Dendritic cell treated with granulocyte-macrophage colony-stimulating factor and Interleukin-4, amounts not matched to agents 40 ng/mL and 50 ng/mL, for 4 days (primary cell): Measurements from ENCODE around the gene GRAP2.

Source experiments
- H3K27ac Mint-ChIP-seq: one replicate; pipeline ENCODE4 v1.8.0; 2022; ENCODE audit warnings: mild to moderate bottlenecking, mixed read lengths
- H3K27me3 Mint-ChIP-seq: one replicate; pipeline ENCODE4 v1.8.0; 2022; ENCODE audit warnings: mild to moderate bottlenecking, mixed read lengths
- H3K36me3 Mint-ChIP-seq: one replicate; pipeline ENCODE4 v1.8.0; 2022; ENCODE audit warnings: low read depth, mixed read lengths
- H3K4me1 Mint-ChIP-seq: one replicate; pipeline ENCODE4 v1.8.0; 2022; ENCODE audit warnings: low read depth, mixed read lengths
- H3K4me3 Mint-ChIP-seq: one replicate; pipeline ENCODE4 v1.8.0; 2022; ENCODE audit warnings: mild to moderate bottlenecking, moderate library complexity, mixed read lengths
- H3K9me3 Mint-ChIP-seq: one replicate; pipeline ENCODE4 v1.8.0; 2022; ENCODE audit warnings: mixed read lengths
- intact Hi-C: fragments of 100-400 bp; cut with micrococcal nuclease; formaldehyde crosslinking; loops from one replicate; pipeline ENCODE4 v1.15.0; 2022

Gene GRAP2

DNA sequence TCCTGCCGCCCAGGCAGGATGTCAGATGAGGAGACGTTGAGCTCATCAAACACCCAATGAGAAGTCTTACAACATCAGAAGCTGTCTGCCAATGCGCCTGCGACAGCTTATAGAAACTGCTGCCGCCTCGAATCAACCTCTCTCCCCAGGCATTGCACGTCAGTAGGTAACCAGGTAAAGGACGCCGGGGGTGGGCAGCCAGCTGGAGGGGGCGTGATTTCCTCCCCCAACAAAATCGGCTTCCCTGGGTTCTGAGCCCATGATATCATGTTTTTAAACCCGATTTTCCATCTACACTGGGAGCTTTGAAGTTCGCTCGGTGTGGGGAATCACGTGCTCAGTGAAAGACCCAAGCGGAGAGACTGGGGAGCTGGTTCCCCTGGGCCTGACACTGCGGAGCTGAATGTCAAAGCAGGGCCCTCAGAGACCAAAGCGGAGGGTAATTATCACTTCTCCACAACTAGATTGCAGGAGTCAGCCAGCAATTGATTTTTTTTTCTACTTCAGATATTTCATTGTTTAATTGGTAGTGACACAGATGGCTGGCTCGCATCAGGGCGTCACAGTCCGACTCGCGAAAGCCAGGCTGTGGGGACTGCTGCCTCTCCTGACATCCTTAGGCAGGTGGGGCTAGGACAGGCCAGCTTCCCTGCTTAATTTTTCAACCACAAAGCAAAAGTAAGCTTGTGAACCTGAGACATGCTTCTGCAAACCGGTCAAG, 109.2 kb downstream of the GRAP2 start:
- H3K9me3 Mint-ChIP-seq = no peaks in the 10 kb centered on the region
- H3K4me1 Mint-ChIP-seq = peaks cover 40% of the 10 kb centered on the region
- no peak overlapping the region for H3K27ac Mint-ChIP-seq
- peaks cover 58% of the 10 kb centered on the region for H3K27me3 Mint-ChIP-seq
- H3K4me3 Mint-ChIP-seq = no peak overlapping the region
- H3K36me3 Mint-ChIP-seq = no peaks in the 10 kb centered on the region
- intact Hi-C loops = loop anchor here (10.0 kb wide), 1 partner anchor 65 kb away; no protein-coding TSS in a partner anchor

DNA sequence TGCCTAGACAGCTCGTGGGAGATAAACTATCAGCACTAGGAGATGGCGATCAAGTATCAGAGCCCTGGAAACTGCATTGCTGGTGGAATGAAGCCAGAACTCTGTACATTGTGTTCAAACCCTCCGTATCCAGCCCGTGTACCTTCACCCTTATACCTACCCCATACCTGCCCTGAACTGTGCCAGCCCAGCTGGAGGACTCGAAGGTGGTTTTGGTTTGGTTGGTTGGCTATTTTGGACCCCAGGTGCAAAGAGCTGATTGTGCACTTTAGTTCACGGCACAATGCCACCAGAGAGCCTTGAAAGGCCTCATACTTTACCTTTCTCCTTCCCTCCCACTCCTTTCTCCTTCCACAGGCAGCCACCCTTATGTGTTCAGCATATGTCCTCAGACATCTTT, 109.9 kb downstream of the GRAP2 start:
- H3K27ac Mint-ChIP-seq = no peak overlapping the region
- no peak overlapping the region for H3K4me3 Mint-ChIP-seq
- H3K27me3 Mint-ChIP-seq = peaks cover 57% of the 10 kb centered on the region
- no peaks in the 10 kb centered on the region for H3K36me3 Mint-ChIP-seq
- intact Hi-C loops = no loop called here
- peaks cover 40% of the 10 kb centered on the region for H3K4me1 Mint-ChIP-seq
- H3K9me3 Mint-ChIP-seq = no peaks in the 10 kb centered on the region

DNA sequence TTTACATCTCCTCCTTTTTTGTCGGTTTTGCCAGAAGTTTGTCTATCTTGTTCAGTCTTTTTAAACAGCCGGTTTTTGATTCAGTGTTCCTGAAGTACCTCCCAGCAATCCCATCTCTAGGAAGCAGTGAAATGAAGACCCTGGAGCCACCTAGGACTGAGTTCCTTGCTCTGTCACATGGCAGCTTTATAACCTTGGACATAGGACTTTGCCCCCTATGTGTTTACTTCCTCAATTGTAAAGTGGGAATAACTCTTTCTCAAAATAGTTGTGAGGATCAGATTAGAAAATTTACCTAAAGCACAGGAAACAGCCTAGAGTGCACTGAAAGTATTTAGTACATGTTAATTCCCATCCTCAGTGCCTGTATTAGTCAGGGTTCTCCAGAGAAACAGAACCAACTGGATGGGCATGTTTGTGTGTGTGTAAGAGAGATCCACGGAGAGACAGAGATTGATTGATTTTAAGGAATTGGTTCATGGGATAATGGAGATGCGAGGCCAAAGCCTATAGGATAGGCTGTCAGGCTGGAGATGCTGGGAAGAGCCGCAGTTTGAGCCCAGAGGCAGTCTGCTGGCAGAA, 113.9 kb downstream of the GRAP2 start:
- Mint-ChIP-seq H3K36me3 (no peaks in the 10 kb centered on the region), H3K4me3 (no peak overlapping the region), H3K4me1 (peaks cover 6% of the 10 kb centered on the region), H3K9me3 (no peaks in the 10 kb centered on the region), H3K27me3 (peaks cover 36% of the 10 kb centered on the region), H3K27ac (no peak overlapping the region)
- intact Hi-C loops = no loop called here

DNA sequence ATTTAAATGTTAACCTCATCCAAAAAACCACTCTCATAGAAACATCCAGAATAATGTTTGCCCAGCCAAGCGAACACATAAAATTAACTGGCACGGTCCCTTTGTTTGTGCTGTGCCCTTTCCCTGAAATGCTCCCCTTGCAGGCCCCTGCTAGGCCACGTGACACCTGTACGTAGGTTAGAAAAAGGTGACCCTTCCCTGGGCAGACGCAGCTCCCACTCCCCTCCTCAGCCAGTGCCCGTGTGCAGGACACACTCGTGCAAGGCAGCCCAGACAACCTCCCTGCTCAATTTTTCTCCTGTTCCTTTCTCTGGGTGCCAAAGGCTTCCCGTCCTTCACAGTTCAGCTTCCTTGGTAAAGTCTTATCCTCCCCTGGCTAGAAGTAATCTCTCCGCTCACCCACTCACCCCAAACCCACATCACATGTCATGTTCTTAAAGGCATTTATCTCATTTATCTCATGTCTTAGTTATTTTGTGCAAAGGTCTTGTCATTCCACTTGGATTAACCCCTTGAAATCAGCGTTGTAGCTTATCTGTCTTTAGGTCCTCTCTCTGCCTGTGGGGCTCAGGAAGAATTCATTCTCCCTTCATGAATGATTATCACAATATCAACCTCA, 114.6 kb downstream of the GRAP2 start:
- Mint-ChIP-seq H3K27me3 (peaks cover 29% of the 10 kb centered on the region), H3K4me3 (no peak overlapping the region), H3K9me3 (no peaks in the 10 kb centered on the region), H3K27ac (no peak overlapping the region), H3K4me1 (no peaks in the 10 kb centered on the region), H3K36me3 (no peaks in the 10 kb centered on the region)
- intact Hi-C loops = no loop called here

DNA sequence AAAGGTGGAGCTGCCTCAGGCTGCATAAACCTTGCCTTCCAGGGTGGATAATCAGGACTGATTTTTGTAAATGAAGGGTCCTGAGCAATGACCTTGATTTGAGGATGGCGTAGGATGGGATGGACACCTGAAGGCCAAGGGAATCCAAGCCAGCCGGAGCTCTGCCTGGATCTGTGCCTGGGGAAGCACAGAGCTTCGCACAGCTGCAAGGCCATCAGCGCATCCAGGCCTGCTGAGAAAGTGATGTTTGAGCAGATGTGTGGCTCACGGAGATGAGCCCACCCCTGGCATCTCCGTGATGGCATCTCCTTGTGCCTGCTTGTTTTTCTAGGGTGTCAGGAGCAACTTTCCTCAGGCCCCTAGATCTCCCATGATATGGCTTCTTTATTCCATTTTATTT, 117.2 kb downstream of the GRAP2 start:
- Mint-ChIP-seq H3K4me1 (no peaks in the 10 kb centered on the region), H3K27me3 (peaks cover 25% of the 10 kb centered on the region), H3K4me3 (no peak overlapping the region), H3K27ac (no peak overlapping the region), H3K9me3 (no peaks in the 10 kb centered on the region), H3K36me3 (no peaks in the 10 kb centered on the region)
- intact Hi-C loops = no loop called here

DNA sequence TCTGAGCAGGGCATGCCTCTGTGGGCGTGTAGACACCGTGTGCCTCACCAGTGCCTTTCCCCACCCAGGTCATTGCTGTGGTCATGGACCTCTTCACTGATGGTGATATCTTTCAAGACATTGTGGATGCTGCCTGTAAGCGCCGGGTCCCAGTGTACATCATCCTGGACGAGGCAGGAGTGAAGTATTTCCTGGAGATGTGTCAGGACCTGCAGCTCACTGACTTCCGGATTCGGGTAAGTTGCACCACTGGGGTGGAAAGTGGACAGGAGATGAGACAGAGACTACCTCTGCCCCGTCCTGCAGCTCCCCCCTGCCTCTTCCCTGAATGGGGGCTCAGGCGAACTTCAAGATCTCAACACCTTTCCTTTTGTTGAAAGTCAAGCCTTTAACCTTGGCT, 118.2 kb downstream of the GRAP2 start:
- Mint-ChIP-seq H3K9me3 (no peaks in the 10 kb centered on the region), H3K27me3 (peaks cover 29% of the 10 kb centered on the region), H3K4me1 (no peaks in the 10 kb centered on the region), H3K27ac (no peak overlapping the region), H3K4me3 (no peak overlapping the region), H3K36me3 (no peaks in the 10 kb centered on the region)
- intact Hi-C loops = no loop called here

DNA sequence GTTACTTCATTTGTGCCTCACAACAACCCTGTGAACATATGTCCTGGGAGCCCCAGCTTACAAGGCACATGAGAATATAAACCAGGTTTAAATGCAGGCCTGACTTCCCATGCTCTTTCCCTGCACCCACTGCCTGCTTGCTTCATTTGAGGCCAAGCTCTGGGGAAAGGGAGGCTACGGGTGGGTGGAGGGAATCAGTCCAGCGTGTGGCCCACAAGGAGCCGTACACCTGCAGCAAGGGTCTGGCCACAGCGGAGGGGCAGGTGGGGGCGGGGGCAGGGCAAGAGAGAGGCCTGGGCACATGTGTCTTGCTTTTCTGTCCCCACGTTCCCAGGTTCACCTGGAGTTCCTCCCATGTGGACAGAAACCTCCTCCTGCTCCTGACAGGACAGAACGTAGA, 120.1 kb downstream of the GRAP2 start:
- H3K4me1 Mint-ChIP-seq = no peaks in the 10 kb centered on the region

DNA sequence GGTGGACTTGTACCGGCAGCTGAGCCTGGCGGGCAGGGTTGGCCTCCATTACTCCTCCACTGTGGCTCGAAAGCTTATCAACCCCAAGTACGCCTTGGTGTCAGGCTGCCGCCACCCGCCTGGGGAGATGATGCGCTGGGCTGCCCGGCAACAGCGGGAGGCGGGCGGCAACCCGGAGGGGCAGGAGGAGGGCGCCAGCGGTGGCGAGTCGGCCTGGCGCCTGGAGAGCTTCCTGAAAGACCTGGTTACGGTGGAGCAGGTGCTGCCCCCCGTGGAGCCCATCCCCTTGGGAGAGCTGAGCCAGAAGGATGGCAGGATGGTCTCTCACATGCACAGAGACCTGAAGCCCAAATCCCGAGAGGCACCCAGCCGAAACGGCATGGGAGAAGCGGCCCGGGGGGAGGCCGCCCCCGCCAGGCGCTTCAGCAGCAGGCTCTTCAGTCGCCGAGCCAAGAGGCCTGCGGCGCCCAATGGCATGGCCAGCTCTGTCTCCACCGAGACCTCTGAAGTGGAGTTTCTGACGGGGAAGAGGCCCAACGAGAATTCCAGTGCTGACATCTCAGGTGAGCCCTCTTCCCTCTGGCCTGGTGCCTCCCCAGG, 120.6 kb downstream of the GRAP2 start:
- no peaks in the 10 kb centered on the region for H3K4me1 Mint-ChIP-seq
- H3K27me3 Mint-ChIP-seq = peaks cover 27% of the 10 kb centered on the region
- no peak overlapping the region for H3K4me3 Mint-ChIP-seq
- intact Hi-C loops = no loop called here
- no peaks in the 10 kb centered on the region for H3K9me3 Mint-ChIP-seq
- H3K36me3 Mint-ChIP-seq = no peaks in the 10 kb centered on the region
- H3K27ac Mint-ChIP-seq = no peak overlapping the region

More for the DNA sequence above, 120.1 kb downstream of the GRAP2 start:
- Mint-ChIP-seq H3K9me3 (no peaks in the 10 kb centered on the region), H3K4me3 (no peak overlapping the region), H3K27ac (no peak overlapping the region), H3K27me3 (peaks cover 27% of the 10 kb centered on the region), H3K36me3 (no peaks in the 10 kb centered on the region)
- intact Hi-C loops = no loop called here

DNA sequence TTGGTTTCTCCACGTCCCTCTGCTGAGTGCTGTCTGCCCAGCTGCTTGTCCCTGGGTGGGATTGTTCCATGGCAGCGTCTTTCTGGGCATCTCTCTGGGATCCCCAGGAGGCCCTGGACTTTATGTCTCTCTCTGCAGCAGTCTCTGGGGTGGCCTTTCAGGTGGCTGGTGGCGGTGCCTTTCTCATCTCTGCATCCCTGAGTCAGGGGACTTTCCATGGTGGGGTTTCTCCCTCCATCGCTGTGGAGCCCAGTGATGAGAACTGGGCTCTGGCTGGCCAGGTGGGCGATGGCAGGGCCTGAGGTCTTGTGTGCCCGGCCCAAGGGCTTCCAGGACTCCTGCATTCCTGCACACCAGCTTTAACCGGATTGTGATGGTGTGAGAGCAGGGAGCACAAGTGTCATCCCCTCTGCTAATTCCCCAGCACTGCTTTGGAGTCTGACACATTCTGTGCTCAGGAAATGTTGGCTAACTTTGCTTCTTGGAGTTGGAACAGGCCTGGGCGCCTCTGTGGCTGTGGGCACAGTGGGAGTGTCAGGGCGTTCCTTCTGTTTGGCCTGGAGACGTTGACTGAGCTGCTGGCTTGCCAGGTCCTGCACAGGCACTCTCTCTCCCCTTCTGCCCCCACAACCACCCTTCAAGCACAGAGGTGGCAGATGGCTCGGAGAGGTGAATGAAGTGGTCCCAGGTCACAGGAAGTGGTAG, 121.8 kb downstream of the GRAP2 start:
- Mint-ChIP-seq H3K9me3 (no peaks in the 10 kb centered on the region), H3K27me3 (peaks cover 27% of the 10 kb centered on the region), H3K27ac (no peak overlapping the region), H3K4me3 (no peak overlapping the region), H3K36me3 (no peaks in the 10 kb centered on the region), H3K4me1 (no peaks in the 10 kb centered on the region)
- intact Hi-C loops = no loop called here
